HUES64 (cell line): ENCODE data around the gene EIF3I.
A peak's percentile ranks its signal among the peaks of the same experiment; 100 is the strongest.
"Not testable (repeated sequence)": the region's sequence is repeated elsewhere in the genome, so short reads cannot be mapped to it uniquely, and the experiment has no call there.

ENCODE experiments used
- H3K27ac ChIP-seq: 2 replicates; pipeline ENCODE4 v1.7.0; 2013; ENCODE audit warnings: low read depth, low read length, inconsistent platforms
- H3K27me3 ChIP-seq: 2 replicates; pipeline ENCODE4 v1.6.1; 2013; ENCODE audit warnings: mild to moderate bottlenecking, low read length; ENCODE audit not compliant: insufficient read depth
- H3K36me3 ChIP-seq: 2 replicates; pipeline ENCODE4 v1.6.1; 2013; ENCODE audit warnings: mild to moderate bottlenecking, low read length; ENCODE audit not compliant: insufficient read depth
- H3K4me1 ChIP-seq: 2 replicates; pipeline ENCODE4 v1.6.1; 2013; ENCODE audit warnings: mild to moderate bottlenecking, low read length, moderate library complexity; ENCODE audit not compliant: insufficient read depth
- H3K4me3 ChIP-seq: 2 replicates; pipeline ENCODE4 v1.5.1; 2013; ENCODE audit warnings: mild to moderate bottlenecking, low read length, moderate library complexity
- H3K9ac ChIP-seq: 2 replicates; pipeline ENCODE4 v1.6.1; 2013; ENCODE audit warnings: mild to moderate bottlenecking, low read depth, low read length
- H3K9me3 ChIP-seq: 2 replicates; pipeline ENCODE4 v1.6.1; 2013; ENCODE audit warnings: low read depth, low read length; ENCODE audit not compliant: insufficient read depth
- WGBS: fragments of 150-250, 120-280 bp; methylation state at CpG from one replicate; pipeline ENCODE4 v1.1.7; 2013; ENCODE audit warnings: missing lambda C conversion rate; 5-methylcytosine and 5-hydroxymethylcytosine counted together

Gene EIF3I

DNA sequence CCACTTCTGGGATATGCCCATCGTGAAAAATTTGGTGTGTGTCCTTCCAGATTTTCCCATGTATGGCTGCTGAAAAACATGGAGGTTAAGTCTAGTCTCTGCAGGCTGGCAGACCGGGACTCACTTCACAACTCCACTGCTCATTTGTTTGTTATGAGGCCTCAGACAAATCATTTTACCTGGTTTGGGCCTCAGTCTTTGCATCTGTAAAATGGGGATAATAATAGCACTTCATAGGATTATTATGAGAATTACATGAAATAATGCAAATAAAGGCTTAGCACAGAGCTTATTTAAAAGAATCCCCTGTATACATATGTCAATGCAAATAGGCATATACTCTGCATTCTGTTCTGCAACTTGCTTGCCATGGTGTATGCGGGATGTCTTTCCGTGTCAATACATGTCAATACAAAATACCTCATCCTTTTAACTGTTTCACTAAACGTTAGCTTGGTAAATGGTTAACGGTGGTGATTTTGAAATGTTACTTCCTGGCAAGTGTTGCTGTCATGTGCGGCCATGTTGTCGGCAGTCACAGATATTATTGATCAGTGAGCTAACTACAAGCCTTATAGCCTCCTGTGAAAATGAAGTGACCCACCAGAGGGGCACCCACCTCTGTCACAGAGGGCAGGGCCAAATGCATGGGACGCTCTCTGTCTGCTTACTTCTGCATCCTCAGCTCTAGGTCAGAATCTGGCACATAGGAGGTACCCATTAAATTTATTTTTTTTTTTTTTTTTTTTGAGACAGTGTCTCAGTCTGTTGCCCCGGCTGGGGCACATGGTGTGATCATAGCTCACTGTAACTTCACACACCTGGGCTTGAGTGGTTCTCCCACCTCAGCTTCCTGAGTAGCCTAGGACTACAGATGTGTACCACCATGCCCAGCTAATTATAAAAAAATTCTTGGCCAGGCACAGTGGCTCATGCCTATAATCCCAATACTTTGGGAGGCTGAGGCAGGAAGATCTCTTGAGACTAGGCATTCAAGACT lies 33.2 kb downstream of the EIF3I start:
- H3K27me3 ChIP-seq: no peaks in the 10 kb centered on the region
- H3K27ac ChIP-seq: no peak overlapping the region
- H3K36me3 ChIP-seq: no peaks in the 10 kb centered on the region
- H3K4me3 ChIP-seq: no peak overlapping the region
- WGBS: 95% methylated on average over 10 of the region's 10 CpGs
- H3K4me1 ChIP-seq: 0 out of 2 replicates have a peak, but pooled peaks cover under 1% of the 10 kb centered on the region
- no peak overlapping the region for H3K9ac ChIP-seq
- no peaks in the 10 kb centered on the region for H3K9me3 ChIP-seq

DNA sequence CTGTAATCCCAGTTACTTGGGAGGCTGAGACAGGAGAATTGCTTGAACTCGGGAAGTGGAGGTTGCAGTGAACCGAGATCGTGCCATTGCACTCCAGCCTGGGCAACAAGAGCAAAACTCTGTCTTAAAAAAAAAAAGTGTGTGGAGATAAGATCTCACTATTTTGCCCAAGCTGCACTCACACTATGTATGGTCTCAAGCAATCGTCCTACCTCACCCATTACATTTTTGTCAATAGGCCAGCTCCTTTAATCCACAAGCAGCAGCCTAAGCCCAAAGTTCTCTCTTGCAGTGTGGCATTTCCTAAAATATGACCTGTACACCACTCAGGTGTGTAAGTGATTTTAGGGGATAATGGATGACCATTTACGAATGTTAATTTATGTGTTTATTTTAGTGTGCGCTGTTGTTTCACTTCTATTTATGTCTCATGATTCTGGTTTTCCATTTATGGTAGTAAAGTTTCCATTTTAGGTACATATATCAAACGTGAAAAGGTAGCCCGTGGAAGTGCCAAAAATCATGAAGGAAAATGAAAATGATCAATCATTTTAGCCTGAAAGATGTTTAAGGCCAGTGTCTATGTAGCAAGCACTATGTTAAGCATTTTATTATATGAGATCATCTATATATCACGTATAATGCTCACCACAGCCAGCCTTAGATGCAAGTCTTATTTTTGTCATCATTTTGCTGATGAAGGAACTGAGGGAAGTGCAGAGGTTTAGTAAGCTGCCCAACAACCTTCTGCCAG lies 34.4 kb downstream of the EIF3I start:
- Histone ChIP-seq H3K4me1 (no peaks in the 10 kb centered on the region), H3K27ac (no peak overlapping the region), H3K36me3 (no peaks in the 10 kb centered on the region), H3K9me3 (no peaks in the 10 kb centered on the region), H3K4me3 (no peak overlapping the region), H3K27me3 (no peaks in the 10 kb centered on the region), H3K9ac (no peak overlapping the region)
- 94% methylated on average over 8 of the region's 9 CpGs for WGBS

DNA sequence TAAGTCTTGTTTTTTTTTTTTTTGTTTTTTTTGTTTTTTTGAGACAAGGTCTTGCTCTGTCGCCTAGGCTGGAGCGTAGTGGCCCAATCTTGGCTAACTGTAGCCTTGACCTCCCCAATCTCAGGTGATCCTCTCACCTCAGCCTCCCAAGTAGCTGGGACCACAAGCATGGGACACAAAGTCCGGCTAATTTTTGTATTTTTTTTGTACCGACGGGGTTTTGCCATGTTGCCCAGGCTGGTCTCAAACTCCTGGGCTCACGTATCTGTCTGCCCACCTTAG lies 35.0 kb downstream of the EIF3I start:
- H3K27ac ChIP-seq: no peak overlapping the region
- H3K36me3 ChIP-seq: no peaks in the 10 kb centered on the region
- WGBS: 94% methylated on average over 6 of the region's 6 CpGs

DNA sequence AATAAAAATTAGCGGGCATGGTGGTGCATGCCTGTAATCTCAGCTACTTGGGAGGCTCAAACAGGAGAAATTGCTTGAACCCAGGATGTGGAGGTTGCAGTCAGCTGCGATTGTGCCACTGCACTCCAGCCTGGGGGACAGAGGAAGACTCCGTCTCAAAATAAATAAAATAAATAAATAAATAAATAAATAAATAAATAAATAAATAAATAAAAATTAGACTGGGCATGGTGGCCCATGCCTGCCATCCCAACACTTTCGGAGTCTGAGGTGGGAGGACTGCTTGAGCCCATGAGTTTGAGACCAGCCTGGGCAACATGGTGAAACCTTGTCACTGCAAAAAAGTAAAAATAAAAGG lies 41.0 kb downstream of the EIF3I start:
- WGBS: 97% methylated on average over 3 of the region's 4 CpGs
- not testable (repeated sequence) for H3K27ac ChIP-seq, H3K4me3 ChIP-seq, H3K4me1 ChIP-seq, H3K9ac ChIP-seq, H3K36me3 ChIP-seq, H3K9me3 ChIP-seq, H3K27me3 ChIP-seq

More for the DNA sequence above, 35.0 kb downstream of the EIF3I start:
- H3K27me3 ChIP-seq: no peaks in the 10 kb centered on the region
- H3K9ac ChIP-seq: no peak overlapping the region
- H3K4me1 ChIP-seq: no peaks in the 10 kb centered on the region
- no peaks in the 10 kb centered on the region for H3K9me3 ChIP-seq
- H3K4me3 ChIP-seq: no peak overlapping the region

DNA sequence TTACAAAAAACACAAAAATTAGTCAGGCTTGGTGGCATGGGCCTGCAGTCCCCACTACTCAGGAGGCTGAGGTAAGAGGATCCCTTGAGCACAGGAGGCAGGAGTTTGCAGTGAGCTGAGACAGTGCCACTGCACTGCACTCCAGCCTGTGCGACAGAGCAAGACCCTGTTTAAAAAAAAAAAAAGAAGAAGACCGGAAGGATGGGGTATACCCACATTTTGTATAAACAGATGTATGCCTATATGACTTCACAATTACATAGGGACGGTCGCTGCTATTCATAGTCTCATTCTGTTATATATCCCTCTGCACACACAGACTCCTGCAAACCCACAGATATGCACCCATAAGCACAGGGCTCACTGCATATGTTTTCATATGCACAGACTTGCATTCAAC lies 41.5 kb downstream of the EIF3I start:
- H3K36me3 ChIP-seq: no peaks in the 10 kb centered on the region
- 97% methylated on average over 3 of the region's 4 CpGs for WGBS
- H3K9ac ChIP-seq: no peak overlapping the region
- no peaks in the 10 kb centered on the region for H3K27me3 ChIP-seq
- no peaks in the 10 kb centered on the region for H3K9me3 ChIP-seq
- H3K4me1 ChIP-seq: no peaks in the 10 kb centered on the region
- no peak overlapping the region for H3K27ac ChIP-seq
- H3K4me3 ChIP-seq: no peak overlapping the region

DNA sequence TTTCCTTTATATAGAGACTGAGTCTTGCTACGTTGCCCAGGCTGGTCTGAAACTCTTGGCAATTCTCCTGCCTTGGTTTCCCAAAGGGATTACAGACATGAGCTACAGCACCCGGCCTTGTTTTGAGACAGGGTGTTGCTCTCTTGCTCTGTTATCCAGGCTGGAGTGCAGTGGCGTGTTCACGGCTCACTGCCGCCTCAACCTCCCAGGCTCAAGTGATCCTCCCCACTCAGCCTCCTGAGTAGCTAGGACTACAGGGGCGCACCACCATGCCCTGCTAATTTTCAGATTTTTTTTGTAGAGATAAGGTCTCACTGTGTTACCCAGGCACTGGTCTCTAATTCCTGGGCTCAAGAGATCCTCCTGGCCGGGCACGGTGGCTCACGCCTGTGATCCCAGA lies 43.6 kb downstream of the EIF3I start:
- Histone ChIP-seq H3K9ac (no peak overlapping the region), H3K4me1 (no peaks in the 10 kb centered on the region), H3K9me3 (no peaks in the 10 kb centered on the region), H3K27ac (no peak overlapping the region), H3K36me3 (no peaks in the 10 kb centered on the region), H3K4me3 (no peak overlapping the region), H3K27me3 (no peaks in the 10 kb centered on the region)
- 96% methylated on average over 9 of the region's 9 CpGs for WGBS

DNA sequence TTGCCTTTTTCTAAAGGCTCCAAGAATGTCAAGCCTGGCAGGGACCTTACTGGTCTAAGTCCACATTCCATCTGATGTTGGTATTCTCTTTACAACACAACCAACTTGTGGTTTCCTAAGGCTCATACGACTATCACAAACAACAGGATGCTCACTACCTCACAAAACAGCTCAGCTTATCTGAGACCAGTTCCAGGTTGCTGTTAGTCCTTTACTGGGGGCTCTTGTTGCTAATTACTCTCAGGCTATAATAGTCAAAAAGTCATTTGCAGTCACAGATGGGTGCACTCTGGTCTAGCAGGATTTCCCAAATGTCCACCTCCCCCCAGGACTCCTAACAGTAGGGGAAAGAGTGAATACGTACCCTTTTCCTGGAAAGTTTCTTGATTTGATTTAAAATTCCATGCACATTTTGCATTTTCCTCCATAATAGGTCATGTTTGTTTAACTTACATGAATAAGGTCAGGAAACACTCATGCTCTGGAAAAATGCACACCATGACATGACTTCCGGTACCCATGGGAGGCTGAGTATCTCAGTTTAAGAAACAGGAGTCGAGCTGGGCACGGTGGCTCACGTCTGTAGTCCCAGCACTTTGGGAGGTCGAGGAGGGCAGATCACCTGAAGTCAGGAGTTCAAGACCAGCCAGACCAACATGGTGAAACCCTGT lies 44.8 kb downstream of the EIF3I start:
- no peak overlapping the region for H3K4me3 ChIP-seq
- no peak overlapping the region for H3K27ac ChIP-seq
- WGBS: 91% methylated on average over 7 of the region's 7 CpGs
- H3K36me3 ChIP-seq: no peaks in the 10 kb centered on the region
- H3K9me3 ChIP-seq: no peaks in the 10 kb centered on the region
- no peak overlapping the region for H3K9ac ChIP-seq
- H3K27me3 ChIP-seq: no peaks in the 10 kb centered on the region
- no peaks in the 10 kb centered on the region for H3K4me1 ChIP-seq

DNA sequence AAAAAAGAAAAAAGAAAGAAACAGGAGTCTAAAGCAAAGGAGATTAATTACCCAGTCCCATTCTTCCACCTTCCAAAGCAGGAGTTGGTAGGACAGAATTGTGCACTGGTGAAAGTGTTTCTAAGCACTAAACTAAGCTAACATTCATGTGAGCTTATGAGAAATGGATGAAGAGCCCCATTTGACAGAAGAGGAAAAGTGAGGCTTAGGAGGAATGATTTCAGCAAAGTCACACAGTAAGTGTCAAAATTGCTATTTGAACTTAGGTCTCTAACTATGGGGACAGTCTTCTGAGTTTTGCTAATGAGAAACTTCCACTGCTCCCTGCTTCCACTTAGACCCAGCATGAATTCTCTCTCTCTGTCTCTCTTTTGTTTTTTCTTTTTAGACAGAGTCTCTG lies 47.5 kb downstream of the EIF3I start:
- no peak overlapping the region for H3K4me3 ChIP-seq
- H3K9ac ChIP-seq: no peak overlapping the region
- peaks cover 14% of the 10 kb centered on the region for H3K4me1 ChIP-seq
- no peak overlapping the region for H3K27ac ChIP-seq
- no peaks in the 10 kb centered on the region for H3K27me3 ChIP-seq
- no peaks in the 10 kb centered on the region for H3K9me3 ChIP-seq
- H3K36me3 ChIP-seq: no peaks in the 10 kb centered on the region

DNA sequence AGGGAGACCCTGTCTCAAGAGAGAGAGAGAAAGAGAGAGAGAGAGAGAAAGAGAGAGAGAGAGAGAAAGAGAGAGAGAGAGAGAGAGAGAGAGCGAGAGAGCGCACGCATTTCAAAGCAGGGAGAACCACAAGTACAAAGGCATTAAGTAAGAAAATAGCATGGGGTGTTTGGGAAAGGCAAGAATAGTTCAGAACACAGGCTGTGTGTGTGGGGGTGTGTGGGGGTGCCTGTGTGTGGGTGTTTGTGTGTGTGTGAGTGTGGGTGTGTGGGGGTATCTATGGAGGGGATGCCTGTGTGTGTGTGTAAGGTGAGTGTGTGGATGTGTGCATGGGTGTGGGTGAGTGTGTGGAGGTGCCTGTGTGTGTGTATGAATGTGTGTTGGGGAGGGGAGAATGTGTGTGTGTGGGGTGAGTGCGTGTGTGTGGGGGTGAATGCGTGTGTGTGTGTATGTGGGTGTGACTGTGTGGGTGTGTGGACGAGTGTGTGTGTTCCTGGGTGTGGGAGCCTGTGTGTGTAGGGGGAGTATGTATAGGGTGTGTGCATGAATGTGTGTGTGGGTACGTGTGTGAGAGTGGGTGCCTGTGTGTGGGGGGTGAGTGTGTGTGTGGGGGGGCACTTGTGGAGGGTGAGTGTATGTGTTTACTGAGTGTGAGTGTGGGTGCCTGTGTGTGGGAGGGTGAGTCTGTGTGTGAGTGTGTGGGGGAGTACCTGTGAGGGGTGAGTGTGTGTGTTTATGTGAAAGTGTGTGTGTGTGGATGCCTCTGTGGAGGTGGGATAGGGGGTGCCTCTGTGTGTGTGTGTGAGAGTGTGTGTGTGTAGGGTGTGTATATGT lies 50.6 kb downstream of the EIF3I start:
- Histone ChIP-seq H3K4me3 (no peak overlapping the region), H3K9ac (no peak overlapping the region)

DNA sequence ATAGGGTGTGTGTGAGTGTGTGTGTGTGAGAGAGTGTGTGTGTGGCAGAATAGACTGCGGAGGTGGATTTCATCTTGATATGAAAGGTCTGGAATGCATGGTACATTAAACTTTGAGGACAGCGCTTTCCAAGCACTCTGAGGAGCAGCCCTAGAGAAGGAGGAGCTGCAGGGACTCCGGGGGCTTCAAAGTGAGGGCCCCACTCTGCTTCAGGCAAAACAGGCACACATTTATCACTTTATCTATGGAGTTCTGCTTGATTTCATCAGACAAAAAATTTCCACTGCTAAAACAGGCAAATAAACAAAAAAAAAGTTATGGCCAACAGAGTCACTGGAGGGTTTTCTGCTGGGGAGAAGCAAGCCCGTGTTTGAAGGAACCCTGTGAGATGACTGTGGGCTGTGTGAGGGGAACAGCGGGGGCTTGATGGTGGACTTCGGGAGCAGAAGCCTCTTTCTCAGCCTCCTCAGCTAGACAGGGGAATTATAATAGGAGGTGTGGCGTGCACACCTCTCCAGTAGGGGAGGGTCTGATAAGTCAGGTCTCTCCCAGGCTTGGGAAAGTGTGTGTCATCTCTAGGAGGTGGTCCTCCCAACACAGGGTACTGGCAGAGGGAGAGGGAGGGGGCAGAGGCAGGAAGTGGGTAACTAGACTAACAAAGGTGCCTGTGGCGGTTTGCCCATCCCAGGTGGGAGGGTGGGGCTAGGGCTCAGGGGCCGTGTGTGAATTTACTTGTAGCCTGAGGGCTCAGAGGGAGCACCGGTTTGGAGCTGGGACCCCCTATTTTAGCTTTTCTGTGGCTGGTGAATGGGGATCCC lies 51.4 kb downstream of the EIF3I start:
- Histone ChIP-seq H3K9me3 (no peaks in the 10 kb centered on the region), H3K4me3 (peak overlapping the region; percentile 41), H3K9ac (no peak overlapping the region), H3K4me1 (peaks cover 16% of the 10 kb centered on the region), H3K27ac (peak overlapping the region; percentile 60), H3K36me3 (no peaks in the 10 kb centered on the region; the same call in 1 of the 2 replicates), H3K27me3 (no peaks in the 10 kb centered on the region)
- WGBS: 31% methylated on average over 10 of the region's 10 CpGs

More for the DNA sequence above, 50.6 kb downstream of the EIF3I start:
- Histone ChIP-seq H3K27me3 (no peaks in the 10 kb centered on the region), H3K4me1 (peaks cover 16% of the 10 kb centered on the region), H3K36me3 (no peaks in the 10 kb centered on the region), H3K27ac (no peak overlapping the region), H3K9me3 (no peaks in the 10 kb centered on the region)
- WGBS: 77% methylated on average over 7 of the region's 7 CpGs
